A549 (cell line): ENCODE measurements around the gene NPW. TPM values are rescaled to one million over a fixed set of nuclear protein-coding genes. Genes with fewer than 3 reads are reported as not detected.

ENCODE experiments used
- ATAC-seq, 2 experiments: fragments of 200-7000 bp in 1 of 2; fragments of >200 bp in 1 of 2; cut with Nextera tagmentation in 1 of 2; cut with Tn5 transposase in 1 of 2; 3 replicates each; pipeline versions ENCODE4 v1.8.0 to v1.9.1; 2018 to 2020; ENCODE audit warnings: mild to moderate bottlenecking in 1 of 2, moderate library complexity in 1 of 2
- CTCF ChIA-PET: fragments of 300-600 bp; sonication (Branson Sonifier 250); formaldehyde crosslinking; extraction: SDS; loops from one replicate; lab custom pipeline; 2021; ENCODE audit warnings: antibody characterized with exemption, inconsistent platforms; lab: Yijun Ruan, JAX
- POLR2A ChIA-PET: fragments of 350-600 bp; formaldehyde crosslinking; extraction: SDS; loops from one replicate; lab custom pipeline; 2021; ENCODE audit warnings: antibody characterized with exemption, inconsistent platforms; lab: Yijun Ruan, JAX
- DNase-seq, 2 experiments: peaks; one replicate each; pipeline versions ENCODE4 v3.0.0 to v3.0.0-alpha.2; 2011 to 2016; ENCODE audit warnings: low read depth in 1 of 2, low spot score in 1 of 2
- FAIRE-seq: peaks from 2 replicates; lab custom pipeline; 2011; peaks lifted over from hg19 to GRCh38; lab: Jason Lieb, UNC
- H3K27ac ChIP-seq, 2 experiments: fragments of >200 bp; sonication (Bioruptor Twin); formaldehyde crosslinking; 3 replicates each; pipeline ENCODE4 v1.5.1; 2016 to 2017
- H3K4me1 ChIP-seq: fragments of >200 bp; sonication (Bioruptor Twin); formaldehyde crosslinking; 3 replicates; pipeline ENCODE4 v1.6.1; 2016
- H3K4me2 ChIP-seq: fragments of >200 bp; sonication (Bioruptor Twin); formaldehyde crosslinking; 3 replicates; pipeline ENCODE4 v1.6.1; 2016
- H3K4me3 ChIP-seq: fragments of >200 bp; sonication (Bioruptor Twin); formaldehyde crosslinking; 3 replicates; pipeline ENCODE4 v1.5.1; 2016
- H3K9me3 ChIP-seq: fragments of >200 bp; sonication (Bioruptor Twin); formaldehyde crosslinking; 3 replicates; pipeline ENCODE4 v1.6.1; 2016
- CBX8 ChIP-seq: fragments of 200-600 bp; sonication (generic); IDR thresholded peaks from 2 replicates; pipeline ENCODE4 v1.6.1; 2016
- CHD2 ChIP-seq: fragments of 150-350 bp; IDR thresholded peaks from 2 replicates; pipeline ENCODE4 v1.6.1; 2014; ENCODE audit warnings: low read length; ENCODE audit not compliant: partially characterized antibody
- ESRRA ChIP-seq: fragments of 150-350 bp; IDR thresholded peaks from 2 replicates; pipeline ENCODE4 v1.6.1; 2014; ENCODE audit warnings: mild to moderate bottlenecking, low read length, borderline replicate concordance
- FOSL2 ChIP-seq, 2 experiments: fragments of 450-650 bp in 1 of 2; fragments of >200 bp in 1 of 2; sonication (Bioruptor Twin) in 1 of 2; formaldehyde crosslinking; IDR thresholded peaks; 2 replicates each; pipeline versions ENCODE4 v1.5.0 to v1.6.1; 2016 to 2020; ENCODE audit warnings: mild to moderate bottlenecking in 1 of 2, moderate library complexity in 1 of 2
- HDAC2 ChIP-seq: fragments of 200-600 bp; sonication (generic); IDR thresholded peaks from 2 replicates; pipeline ENCODE4 v1.6.1; 2016
- HEYL ChIP-seq: fragments of 250-450 bp; sonication (Bioruptor Pico); IDR thresholded peaks from 2 replicates; pipeline ENCODE4 v1.8.0; 2021; ENCODE audit warnings: mild to moderate bottlenecking, moderate library complexity
- HOXB13 ChIP-seq: fragments of 250-450 bp; sonication (Bioruptor Pico); IDR thresholded peaks from 2 replicates; pipeline ENCODE4 v1.5.0; 2020; ENCODE audit warnings: low read depth, mild to moderate bottlenecking, moderate library complexity
- JUN ChIP-seq, 2 experiments: fragments of >200 bp; sonication (Bioruptor Twin); formaldehyde crosslinking; IDR thresholded peaks; 2 replicates in 1 of 2; 3 replicates in 1 of 2; pipeline ENCODE4 v1.6.1; 2016 to 2017
- KDM5A ChIP-seq: fragments of 200-600 bp; sonication (generic); IDR thresholded peaks from 2 replicates; pipeline ENCODE4 v1.6.1; 2016; ENCODE audit warnings: antibody characterized with exemption, mild to moderate bottlenecking
- MAFK ChIP-seq: fragments of 450-650 bp; IDR thresholded peaks from 2 replicates; pipeline ENCODE4 v1.6.1; 2014; ENCODE audit not compliant: partially characterized antibody
- MAX ChIP-seq: IDR thresholded peaks from 2 replicates; pipeline ENCODE4 v1.6.1; 2012
- MAZ ChIP-seq: fragments of 150-350 bp; IDR thresholded peaks from 2 replicates; pipeline ENCODE4 v1.6.1; 2014; ENCODE audit warnings: antibody characterized with exemption, low read depth, low read length, borderline replicate concordance
- NFE2L2 ChIP-seq: fragments of 150-350 bp; conservative IDR thresholded peaks from 2 replicates; pipeline ENCODE4 v1.6.1; 2014; ENCODE audit warnings: low read length
- NPAS2 ChIP-seq: fragments of 250-450 bp; sonication (Bioruptor Pico); IDR thresholded peaks from 2 replicates; pipeline ENCODE4 v1.8.0; 2022; ENCODE audit warnings: mild to moderate bottlenecking, moderate library complexity, borderline replicate concordance
- PBX3 ChIP-seq: IDR thresholded peaks from 2 replicates; pipeline ENCODE4 v1.6.1; 2012
- PHF8 ChIP-seq: fragments of 200-600 bp; sonication (generic); IDR thresholded peaks from 2 replicates; pipeline ENCODE4 v1.6.1; 2016; ENCODE audit warnings: low read depth, mild to moderate bottlenecking, antibody characterized with exemption, moderate library complexity, borderline replicate concordance
- RAD21 ChIP-seq, 2 experiments: fragments of >200 bp in 1 of 2; sonication (Bioruptor Twin) in 1 of 2; formaldehyde crosslinking in 1 of 2; IDR thresholded peaks in 1 of 2; conservative IDR thresholded peaks in 1 of 2; 2 replicates in 1 of 2; 3 replicates in 1 of 2; pipeline ENCODE4 v1.6.1; 2012 to 2018; ENCODE audit warnings: inconsistent platforms in 1 of 2
- RARB ChIP-seq: fragments of 250-450 bp; sonication (Bioruptor Pico); IDR thresholded peaks from 2 replicates; pipeline ENCODE4 v1.8.0; 2021; ENCODE audit warnings: mild to moderate bottlenecking, moderate library complexity
- RCOR1 ChIP-seq: fragments of 150-350 bp; IDR thresholded peaks from 2 replicates; pipeline ENCODE4 v1.6.1; 2014; ENCODE audit warnings: antibody characterized with exemption, low read length, low read depth
- RFX5 ChIP-seq: fragments of 450-650 bp; IDR thresholded peaks from 2 replicates; pipeline ENCODE4 v1.7.1; 2014; ENCODE audit warnings: antibody characterized with exemption, mild to moderate bottlenecking, moderate library complexity
- SMC3 ChIP-seq: fragments of >200 bp; sonication (Bioruptor Twin); formaldehyde crosslinking; IDR thresholded peaks from 3 replicates; pipeline ENCODE4 v1.6.1; 2018; ENCODE audit warnings: inconsistent platforms
- TFCP2L1 ChIP-seq: fragments of 250-450 bp; sonication (Bioruptor Pico); IDR thresholded peaks from 2 replicates; pipeline ENCODE4 v1.5.0; 2021; ENCODE audit warnings: mild to moderate bottlenecking
- ZFP36 ChIP-seq: fragments of 450-650 bp; IDR thresholded peaks from 2 replicates; pipeline ENCODE4 v1.6.1; 2014; ENCODE audit warnings: borderline replicate concordance; ENCODE audit not compliant: partially characterized antibody
- WGBS: methylation state at CpG from one replicate; pipeline ENCODE4 v1.1.6; 2017; ENCODE audit errors: missing lambda C conversion rate; 5-methylcytosine and 5-hydroxymethylcytosine counted together
- polyA plus RNA-seq, 4 experiments: library from polyadenylated mRNA; depleted of rRNA in 3 of 4; stranded (reverse); fragments of >200 nt; fragmentation: RNase III in 1 of 4; extraction: RNeasy Plus Mini Kit Qiagen cat#74134 plus additional on column Dnase treatment in 1 of 4; gene quantifications; 2 replicates in 3 of 4; 3 replicates in 1 of 4; pipeline ENCODE4 v1.2.3, GENCODE V29; 2011 to 2017
- TF ChIP-seq, protein P1 (sequence below): fragments of 200-600 bp; sonication (generic); IDR thresholded peaks from 2 replicates; pipeline ENCODE4 v1.6.1; 2016; ENCODE audit warnings: antibody characterized with exemption, mild to moderate bottlenecking, moderate library complexity
- TF ChIP-seq, protein P2 (sequence below): fragments of 250-450 bp; sonication (Bioruptor Pico); IDR thresholded peaks from 2 replicates; pipeline ENCODE4 v1.5.0; 2021; ENCODE audit warnings: mild to moderate bottlenecking, moderate library complexity, borderline replicate concordance

The NPW gene
- polyA plus RNA-seq, 2 of the 4 experiments (the other 2 are of a cell fraction): 0.26 to 1.0 TPM

GRCh38 chr16:1993731-1994131 is 25.9 kb upstream of the NPW start (continued):
- TF ChIP-seq JUN (IDR thresholded peaks at IDR 0.05) (no peak), PBX3 (no peak), KDM5A (no peak), PHF8 (no peak), RCOR1 (no peak), FOSL2 (IDR thresholded peaks at IDR 0.05) (no peak), FOSL2 (CRISPR knock-in tag; IDR thresholded peaks at IDR 0.05) (0 out of 2 replicates have a peak, but pooled peaks have one; percentile 27), HEYL (CRISPR knock-in tag) (0 out of 2 replicates have a peak, but pooled peaks have one; percentile 76), RFX5 (no peak), RARB (no peak)

DNA sequence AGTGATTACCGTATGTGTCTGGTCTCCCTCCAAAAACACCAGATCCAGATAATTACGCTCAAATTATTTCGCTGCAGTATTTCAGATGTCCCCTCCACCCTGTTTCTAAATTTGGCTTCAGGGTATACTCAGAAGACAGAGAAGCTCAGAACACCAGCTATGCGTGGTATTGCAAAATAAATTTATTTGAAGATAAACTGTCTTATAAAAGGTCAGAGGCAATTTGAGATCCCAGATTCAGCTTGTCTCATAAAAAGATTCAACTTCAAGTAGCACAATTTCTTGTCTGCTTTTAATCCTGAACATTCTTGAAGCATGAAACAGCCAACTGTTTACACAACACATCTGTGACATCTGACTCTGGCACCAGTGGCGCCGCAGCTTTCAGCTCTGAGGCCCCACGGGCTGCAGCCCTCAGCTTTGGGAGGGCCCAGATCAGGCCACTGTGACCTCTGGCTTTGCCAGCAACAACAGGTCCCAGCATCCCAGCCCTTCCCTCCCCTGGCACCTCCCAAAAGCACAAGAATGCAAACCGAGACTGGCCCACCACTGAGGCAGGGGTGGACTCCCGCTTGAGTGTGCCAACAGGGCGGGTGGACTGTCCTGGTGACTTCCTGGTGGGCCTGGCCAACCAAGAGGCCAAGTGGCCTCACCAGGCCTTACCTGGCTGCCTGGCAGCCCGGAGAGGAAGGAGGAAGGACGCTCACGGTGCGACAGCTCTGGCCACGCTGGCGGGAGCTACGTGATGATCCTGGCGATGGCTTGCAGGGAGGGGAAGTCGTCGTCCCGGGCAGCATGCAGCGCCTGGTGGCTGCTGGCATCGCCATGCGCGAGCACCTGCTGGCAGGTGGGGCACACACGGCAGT is 21.9 kb upstream of the NPW start:
- no peaks in the 10 kb centered on the region for H3K9me3 ChIP-seq
- ChIA-PET CTCF (interaction anchor here (0.5 to 19.7 kb wide), 8 partner anchors 7 to 143 kb away, joined by 3 to 196 read pairs (median 4); partner anchors contain the start of gene ZNF598), POLR2A (interaction anchor here (0.5 to 0.7 kb wide), 2 partner anchors 33 to 57 kb away, joined by 3 to 4 read pairs; partner anchors contain the start of gene RPS2)
- peaks cover 51% of the 10 kb centered on the region for H3K4me1 ChIP-seq
- peak overlapping the region; percentile 55 to 79; a peak in 5 of 6 replicates for H3K27ac ChIP-seq
- H3K4me3 ChIP-seq: no peak overlapping the region
- H3K4me2 ChIP-seq: peak overlapping the region; percentile 39
- FAIRE-seq (peak; percentile 51), DNase-seq (no peak), ATAC-seq (peak in 1 of 2 experiments; percentile 8; a peak in 1 of 6 replicates)
- 75% methylated on average over 23 of the region's 26 CpGs for WGBS
- TF ChIP-seq RAD21 (conservative IDR thresholded peaks at IDR 0.05 in 1 of 2, IDR thresholded peaks at IDR 0.05 in 1 of 2): no peak
- no peak for TF ChIP-seq TFCP2L1 (CRISPR knock-in tag)
- no peak for TF ChIP-seq ZFP36
- TF ChIP-seq NPAS2 (CRISPR knock-in tag): no peak
- no peak for TF ChIP-seq CHD2
- no peak for TF ChIP-seq HDAC2
- TF ChIP-seq MAZ: no peak
- TF ChIP-seq HOXB13: no peak
- TF ChIP-seq CBX8: no peak
- TF ChIP-seq ESRRA: no peak
- TF ChIP-seq, protein P1, sequence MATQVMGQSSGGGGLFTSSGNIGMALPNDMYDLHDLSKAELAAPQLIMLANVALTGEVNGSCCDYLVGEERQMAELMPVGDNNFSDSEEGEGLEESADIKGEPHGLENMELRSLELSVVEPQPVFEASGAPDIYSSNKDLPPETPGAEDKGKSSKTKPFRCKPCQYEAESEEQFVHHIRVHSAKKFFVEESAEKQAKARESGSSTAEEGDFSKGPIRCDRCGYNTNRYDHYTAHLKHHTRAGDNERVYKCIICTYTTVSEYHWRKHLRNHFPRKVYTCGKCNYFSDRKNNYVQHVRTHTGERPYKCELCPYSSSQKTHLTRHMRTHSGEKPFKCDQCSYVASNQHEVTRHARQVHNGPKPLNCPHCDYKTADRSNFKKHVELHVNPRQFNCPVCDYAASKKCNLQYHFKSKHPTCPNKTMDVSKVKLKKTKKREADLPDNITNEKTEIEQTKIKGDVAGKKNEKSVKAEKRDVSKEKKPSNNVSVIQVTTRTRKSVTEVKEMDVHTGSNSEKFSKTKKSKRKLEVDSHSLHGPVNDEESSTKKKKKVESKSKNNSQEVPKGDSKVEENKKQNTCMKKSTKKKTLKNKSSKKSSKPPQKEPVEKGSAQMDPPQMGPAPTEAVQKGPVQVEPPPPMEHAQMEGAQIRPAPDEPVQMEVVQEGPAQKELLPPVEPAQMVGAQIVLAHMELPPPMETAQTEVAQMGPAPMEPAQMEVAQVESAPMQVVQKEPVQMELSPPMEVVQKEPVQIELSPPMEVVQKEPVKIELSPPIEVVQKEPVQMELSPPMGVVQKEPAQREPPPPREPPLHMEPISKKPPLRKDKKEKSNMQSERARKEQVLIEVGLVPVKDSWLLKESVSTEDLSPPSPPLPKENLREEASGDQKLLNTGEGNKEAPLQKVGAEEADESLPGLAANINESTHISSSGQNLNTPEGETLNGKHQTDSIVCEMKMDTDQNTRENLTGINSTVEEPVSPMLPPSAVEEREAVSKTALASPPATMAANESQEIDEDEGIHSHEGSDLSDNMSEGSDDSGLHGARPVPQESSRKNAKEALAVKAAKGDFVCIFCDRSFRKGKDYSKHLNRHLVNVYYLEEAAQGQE: no peak
- TF ChIP-seq NFE2L2: no peak
- no peak for TF ChIP-seq MAX
- TF ChIP-seq, protein P2, sequence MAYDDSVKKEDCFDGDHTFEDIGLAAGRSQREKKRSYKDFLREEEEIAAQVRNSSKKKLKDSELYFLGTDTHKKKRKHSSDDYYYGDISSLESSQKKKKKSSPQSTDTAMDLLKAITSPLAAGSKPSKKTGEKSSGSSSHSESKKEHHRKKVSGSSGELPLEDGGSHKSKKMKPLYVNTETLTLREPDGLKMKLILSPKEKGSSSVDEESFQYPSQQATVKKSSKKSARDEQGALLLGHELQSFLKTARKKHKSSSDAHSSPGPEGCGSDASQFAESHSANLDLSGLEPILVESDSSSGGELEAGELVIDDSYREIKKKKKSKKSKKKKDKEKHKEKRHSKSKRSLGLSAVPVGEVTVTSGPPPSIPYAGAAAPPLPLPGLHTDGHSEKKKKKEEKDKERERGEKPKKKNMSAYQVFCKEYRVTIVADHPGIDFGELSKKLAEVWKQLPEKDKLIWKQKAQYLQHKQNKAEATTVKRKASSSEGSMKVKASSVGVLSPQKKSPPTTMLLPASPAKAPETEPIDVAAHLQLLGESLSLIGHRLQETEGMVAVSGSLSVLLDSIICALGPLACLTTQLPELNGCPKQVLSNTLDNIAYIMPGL (CRISPR knock-in tag): no peak
- no peak for TF ChIP-seq PBX3
- TF ChIP-seq MAFK: no peak
- no peak for TF ChIP-seq SMC3
